ENCODE data around the gene MYO5A. TPM values are rescaled to one million over a fixed set of nuclear protein-coding genes. Genes with fewer than 3 reads are reported as not detected.

MYO5A gene
- total and polyA plus RNA-seq, 2 donors (not counting 3 experiments of a cell fraction or from before 2014, with no cell fraction given), result 31.9 to 91.9 TPM

GRCh38 chr15:52338891-52339290, 189.8 kb downstream of the MYO5A start:
- FAIRE-seq (no peak), DNase-seq (ENCODE audit: low read depth, low spot score) (no peak)
- TF ChIP-seq CTCF (IDR thresholded peaks at IDR 0.05; ENCODE audit: extremely low read depth in 1 of 2, insufficient read depth in 1 of 2, low read depth in 1 of 2, low read length in 2 of 2), result no peak
- no TSS peak for BruUV-seq (replicated peaks)
- Histone ChIP-seq H3K36me3 (ENCODE audit: control insufficient read depth in 2 of 2, extremely low read depth in 1 of 2, insufficient read depth in 2 of 2, low read length in 2 of 2) (peaks cover 0 to 9% of the 10 kb centered on the region in 2 experiments), H4K20me1 (replicated peaks; ENCODE audit: control insufficient read depth, extremely low read depth, insufficient read depth, low read length) (no peaks in the 10 kb centered on the region), H3K9ac (replicated peaks; ENCODE audit: extremely low read depth, insufficient read depth, low read length) (no peak overlapping the region), H3K27me3 (ENCODE audit: control insufficient read depth in 2 of 2, insufficient read depth in 2 of 2, low read length in 2 of 2) (no peaks in the 10 kb centered on the region), H3K79me2 (ENCODE audit: control insufficient read depth, insufficient read depth, low read length) (no peaks in the 10 kb centered on the region), H3K4me1 (ENCODE audit: control insufficient read depth, extremely low read depth, insufficient read depth, low read length) (peaks cover 3% of the 10 kb centered on the region), H3K4me2 (ENCODE audit: insufficient read depth, low read length) (no peak overlapping the region), H3K27ac (ENCODE audit: insufficient read depth, low read depth, low read length) (no peak overlapping the region), H3K9me1 (replicated peaks; ENCODE audit: control insufficient read depth, extremely low read depth, insufficient read depth, low read length) (no peaks in the 10 kb centered on the region), H3K9me3 (replicated peaks; ENCODE audit: control insufficient read depth, insufficient read depth, low read length) (no peaks in the 10 kb centered on the region), H3K4me3 (replicated peaks in 1 of 3; ENCODE audit: insufficient read depth in 1 of 3, low read depth in 1 of 3, low read length in 3 of 3) (no peak overlapping the region), H2AFZ (ENCODE audit: low read depth, low read length) (no peak overlapping the region)
- dilution Hi-C loops (cut with MboI; ENCODE audit: extremely low pct_ligation_motif_present, low sequenced_read_pairs) (no loop called here), intact Hi-C loops (cut with micrococcal nuclease) (no loop called here)
- CTCF ChIA-PET, result interaction anchor here (1.3 kb wide), 1 partner anchor 397 kb away, joined by 4 read pairs; no protein-coding TSS in a partner anchor
- POLR2A ChIA-PET, result no interaction called here

- no peak overlapping the region for H3K4me3 ChIP-seq (replicated peaks in 1 of 3; ENCODE audit: insufficient read depth in 1 of 3, low read depth in 1 of 3, low read length in 3 of 3)
- H3K9me3 ChIP-seq (replicated peaks; ENCODE audit: control insufficient read depth, insufficient read depth, low read length), result no peaks in the 10 kb centered on the region
- no peaks in the 10 kb centered on the region for H3K27me3 ChIP-seq (ENCODE audit: control insufficient read depth in 2 of 2, insufficient read depth in 2 of 2, low read length in 2 of 2)
- no TSS peak for BruUV-seq (replicated peaks)
- no peak overlapping the region for H2AFZ ChIP-seq (ENCODE audit: low read depth, low read length)
- POLR2A ChIA-PET, result no interaction called here
- CTCF ChIA-PET, result interaction anchor here (1.3 kb wide), 1 partner anchor 398 kb away, joined by 4 read pairs; no protein-coding TSS in a partner anchor
- TF ChIP-seq EZH2 (IDR thresholded peaks at IDR 0.05; ENCODE audit: borderline replicate concordance, low read depth, low read length, severe bottlenecking), result no peak
- TF ChIP-seq FOS (IDR thresholded peaks at IDR 0.05; ENCODE audit: borderline replicate concordance, insufficient read depth, low read length), result no peak
- no peak for TF ChIP-seq MYC (IDR thresholded peaks at IDR 0.05; ENCODE audit: low read depth, low read length)
- no peak for TF ChIP-seq GATA2 (IDR thresholded peaks at IDR 0.05; ENCODE audit: insufficient read depth, insufficient read length, low read depth, low read length)
- TF ChIP-seq JUN (IDR thresholded peaks at IDR 0.05; ENCODE audit: borderline replicate concordance, insufficient read depth, insufficient read length, low read depth), result no peak
- TF ChIP-seq POLR2A (IDR thresholded peaks at IDR 0.05; ENCODE audit: low read depth, low read length), result no peak
- TF ChIP-seq CTCF (IDR thresholded peaks at IDR 0.05; ENCODE audit: extremely low read depth in 1 of 2, insufficient read depth in 1 of 2, low read depth in 1 of 2, low read length in 2 of 2), result no peak
- TF ChIP-seq MAX (IDR thresholded peaks at IDR 0.05; ENCODE audit: insufficient read depth, insufficient read length), result no peak
- TF ChIP-seq POLR2AphosphoS5 (IDR thresholded peaks at IDR 0.05; ENCODE audit: insufficient read depth, low read depth, low read length), result no peak
- dilution Hi-C loops (cut with MboI; ENCODE audit: extremely low pct_ligation_motif_present, low sequenced_read_pairs) (no loop called here), intact Hi-C loops (cut with micrococcal nuclease) (no loop called here)
- no peak overlapping the region for H3K27ac ChIP-seq (ENCODE audit: insufficient read depth, low read depth, low read length)
- H3K4me1 ChIP-seq (ENCODE audit: control insufficient read depth, extremely low read depth, insufficient read depth, low read length), result peaks cover 3% of the 10 kb centered on the region
- H4K20me1 ChIP-seq (replicated peaks; ENCODE audit: control insufficient read depth, extremely low read depth, insufficient read depth, low read length), result no peaks in the 10 kb centered on the region
- no peak overlapping the region for H3K4me2 ChIP-seq (ENCODE audit: insufficient read depth, low read length)
- peaks cover 0 to 9% of the 10 kb centered on the region in 2 experiments for H3K36me3 ChIP-seq (ENCODE audit: control insufficient read depth in 2 of 2, extremely low read depth in 1 of 2, insufficient read depth in 2 of 2, low read length in 2 of 2)
- H3K9ac ChIP-seq (replicated peaks; ENCODE audit: extremely low read depth, insufficient read depth, low read length), result no peak overlapping the region
- no peak for FAIRE-seq
- H3K79me2 ChIP-seq (ENCODE audit: control insufficient read depth, insufficient read depth, low read length), result no peaks in the 10 kb centered on the region
- no peaks in the 10 kb centered on the region for H3K9me1 ChIP-seq (replicated peaks; ENCODE audit: control insufficient read depth, extremely low read depth, insufficient read depth, low read length)
- DNase-seq (ENCODE audit: low read depth, low spot score), result peak; percentile 25
Observed at GRCh38 chr15:52338058-52338457, 190.6 kb downstream of the MYO5A start.

Measured in endothelial cell of umbilical vein (primary cell).